K562 (cell line): ENCODE results near the gene TENM4.

Experiments
- CCNT2 ChIP-seq: IDR thresholded peaks from 2 replicates; pipeline ENCODE4 v1.6.1; 2011; ENCODE audit warnings: borderline replicate concordance, low read depth, mild to moderate bottlenecking, moderate library complexity, mixed read lengths, low read length; ENCODE audit not compliant: insufficient read length; ENCODE audit errors: extremely low read depth
- CTCF ChIP-seq, 3 experiments: IDR thresholded peaks in 2 of 3; conservative IDR thresholded peaks in 1 of 3; 2 replicates each; pipeline ENCODE4 v1.5.1; 2011 to 2012; ENCODE audit warnings: low read length in 3 of 3, mild to moderate bottlenecking in 3 of 3, control low read depth in 2 of 3, improper control_type of control experiment in 1 of 3, inconsistent platforms in 1 of 3, low read depth in 1 of 3, mixed read lengths in 1 of 3, moderate library complexity in 1 of 3; ENCODE audit not compliant: insufficient read depth in 2 of 3
- EP300 ChIP-seq: IDR thresholded peaks from 2 replicates; pipeline ENCODE4 v1.6.1; 2012; ENCODE audit warnings: low read length, improper control_type of control experiment
- ERF ChIP-seq: fragments of 450-650 bp; formaldehyde crosslinking; IDR thresholded peaks from 2 replicates; pipeline ENCODE4 v1.4.0; 2020; ENCODE audit warnings: mild to moderate bottlenecking, mixed read lengths
- HDAC1 ChIP-seq, 2 experiments: fragments of 450-650 bp; IDR thresholded peaks; 2 replicates each; pipeline ENCODE4 v1.6.1; 2016 to 2017; ENCODE audit warnings: inconsistent platforms in 1 of 2, mild to moderate bottlenecking in 1 of 2, moderate library complexity in 1 of 2
- HDAC6 ChIP-seq: IDR thresholded peaks from 2 replicates; pipeline ENCODE4 v1.6.1; 2012; ENCODE audit warnings: low read depth, mild to moderate bottlenecking, control low read depth, inconsistent platforms, low read length, moderate library complexity
- HMG20B ChIP-seq: fragments of 250-450 bp; sonication (Bioruptor Pico); IDR thresholded peaks from 2 replicates; pipeline ENCODE4 v1.5.0; 2021; ENCODE audit warnings: mild to moderate bottlenecking
- MAX ChIP-seq: sonication (generic); formaldehyde crosslinking; IDR thresholded peaks from 2 replicates; pipeline ENCODE4 v1.9.0; 2022; ENCODE audit warnings: mild to moderate bottlenecking, missing genetic modification reagents
- NONO ChIP-seq, 2 experiments: fragments of 200-400 bp in 1 of 2; fragments of 450-650 bp in 1 of 2; formaldehyde crosslinking in 1 of 2; IDR thresholded peaks; 2 replicates each; pipeline ENCODE4 v1.6.1; 2017; ENCODE audit warnings: low read depth in 2 of 2, mild to moderate bottlenecking in 2 of 2, moderate library complexity in 2 of 2, low read length in 1 of 2
- POLR2A ChIP-seq: fragments of 450-650 bp; conservative IDR thresholded peaks from 2 replicates; pipeline ENCODE4 v1.6.1; 2016
- SP1 ChIP-seq: sonication (generic); formaldehyde crosslinking; IDR thresholded peaks from 2 replicates; pipeline ENCODE4 v1.8.1; 2022; ENCODE audit warnings: mild to moderate bottlenecking, missing genetic modification reagents
- SRSF3 ChIP-seq: fragments of 200-400 bp; formaldehyde crosslinking; IDR thresholded peaks from 2 replicates; pipeline ENCODE4 v1.6.1; 2016; ENCODE audit warnings: mild to moderate bottlenecking, low read length, moderate library complexity; ENCODE audit not compliant: insufficient read depth

GRCh38 chr11:78642979-78643675 lies 797.7 kb downstream of the TENM4 start:
- TF ChIP-seq POLR2A (no peak), NONO (IDR thresholded peaks at IDR 0.05; ENCODE audit: low read depth in 2 of 2, low read length in 1 of 2) (no peak), HDAC6 (no peak), SRSF3 (no peak), ERF (CRISPR knock-in tag) (no peak), CCNT2 (no peak), HDAC1 (IDR thresholded peaks at IDR 0.05) (no peak), MAX (no peak), HMG20B (no peak), CTCF (IDR thresholded peaks at IDR 0.05 in 2 of 3, conservative IDR thresholded peaks at IDR 0.05 in 1 of 3; ENCODE audit: insufficient read depth in 2 of 3, low read depth in 1 of 3, low read length in 3 of 3) (no peak), SP1 (no peak), EP300 (no peak)
